ENCODE measurements around the gene DAGLB. TPM values are rescaled to one million over a fixed set of nuclear protein-coding genes. Genes with fewer than 3 reads are reported as not detected.
A peak's percentile ranks its signal among the peaks of the same experiment; 100 is the strongest.

DAGLB gene
- total and polyA plus RNA-seq, 10 of the 15 experiments (the other 5 are each of a cell fraction or from before 2014, with no cell fraction given), result 1.2 to 13.3 (median 10.1) TPM

DNA sequence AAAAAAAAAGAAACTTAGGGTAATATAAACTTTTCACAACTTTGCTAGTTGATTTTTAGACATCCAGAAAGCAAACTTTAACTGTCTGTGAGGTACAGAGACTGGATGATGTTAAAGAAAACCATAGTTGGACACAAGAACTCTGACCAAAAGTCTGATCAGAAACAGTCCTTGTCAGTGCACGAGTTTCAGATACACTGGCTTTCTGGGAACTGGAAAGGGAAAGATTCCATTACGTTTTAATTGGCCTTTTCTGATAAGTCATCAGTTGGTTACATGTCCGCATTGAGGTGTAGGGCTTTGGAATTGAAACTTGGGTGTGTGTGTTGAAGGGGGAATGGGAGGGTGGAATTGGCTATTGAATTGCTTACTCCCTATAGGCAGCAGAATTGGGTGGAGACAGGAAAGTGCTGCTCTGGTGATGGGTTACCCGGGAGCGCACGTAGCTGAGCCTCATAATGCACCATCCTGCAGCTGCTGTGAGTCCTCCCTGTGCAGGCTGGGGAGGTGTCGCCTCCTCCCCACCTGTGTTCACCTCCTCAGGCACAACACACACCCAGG is 59.9 kb downstream of the DAGLB start (continued):
- TF ChIP-seq TCF3 (IDR thresholded peaks at IDR 0.05; ENCODE audit: borderline replicate concordance, insufficient read depth, low read depth, low read length), result no peak
- TF ChIP-seq SMAD1 (IDR thresholded peaks at IDR 0.05; ENCODE audit: low read depth, partially characterized antibody), result no peak

DNA sequence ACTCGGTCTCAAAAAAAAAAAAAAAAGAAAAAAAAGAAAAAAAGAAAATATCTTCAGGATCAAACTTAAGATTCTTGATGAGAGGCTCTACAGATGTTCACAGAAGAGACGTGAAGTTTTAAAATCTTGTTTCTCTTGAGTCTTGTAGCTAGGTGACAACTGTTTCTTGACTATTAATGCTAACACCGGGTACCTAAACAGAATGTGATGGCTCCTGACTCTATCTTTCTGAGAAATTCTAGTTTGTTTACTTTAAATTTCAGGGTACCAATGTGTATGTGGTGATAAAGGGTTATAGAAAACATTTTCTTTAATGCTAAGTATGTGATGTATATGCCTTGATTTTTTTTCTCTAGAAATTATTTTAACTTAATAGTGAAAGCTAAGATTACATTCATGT is 61.0 kb downstream of the DAGLB start:
- BruUV-seq (replicated peaks), result no TSS peak
- intact Hi-C loops (cut with micrococcal nuclease; ENCODE audit: unreplicated experiment) (no loop called here), in situ Hi-C loops (cut with MboI) (no loop called here)
- no peak overlapping the region for H3K4me3 ChIP-seq
- TF ChIP-seq HDAC2 (IDR thresholded peaks at IDR 0.05) (no peak), FOS (IDR thresholded peaks at IDR 0.05; ENCODE audit: borderline replicate concordance, extremely low read depth, insufficient read length) (no peak), JUNB (IDR thresholded peaks at IDR 0.05) (0 out of 2 replicates have a peak, but pooled peaks have one; percentile 24)
- peaks cover 65% of the 10 kb centered on the region for H3K79me2 ChIP-seq (ENCODE audit: control insufficient read depth, insufficient read depth, low read length)
- H4K20me1 ChIP-seq (ENCODE audit: control insufficient read depth, insufficient read depth), result peaks cover 6% of the 10 kb centered on the region
- ChIA-PET POLR2A (interaction anchor here (0.6 to 0.7 kb wide), 5 partner anchors 10 to 324 kb away, joined by 3 to 6 read pairs (median 4); no protein-coding TSS in a partner anchor), SMC1A (ENCODE audit: uncharacterized antibody, unreplicated experiment) (interaction anchor here (0.8 to 1.1 kb wide), 3 partner anchors 9 to 61 kb away, joined by 3 read pairs; partner anchors contain the start of gene DAGLB), CTCF (no interaction called here), RAD21 (ENCODE audit: unreplicated experiment) (interaction anchor here (0.7 to 1.0 kb wide), 2 partner anchors 10 to 37 kb away, joined by 3 to 6 read pairs; no protein-coding TSS in a partner anchor)
- ATAC-seq (no peak), FAIRE-seq (no peak), DNase-seq (ENCODE audit: low read depth, low spot score) (no peak)
- 82% methylated on average over 3 of the region's 3 CpGs for WGBS (ENCODE audit: insufficient coverage, insufficient replicate concordance, low lambda C conversion rate, missing lambda C conversion rate)
- H3K4me1 ChIP-seq (ENCODE audit: control insufficient read depth, insufficient read depth, low read length), result peaks cover 15% of the 10 kb centered on the region
- no peak overlapping the region for H3K9ac ChIP-seq (ENCODE audit: control insufficient read depth, insufficient read depth, low read length)
- no peak overlapping the region for H3K4me2 ChIP-seq (ENCODE audit: control insufficient read depth, insufficient read depth)
- no peaks in the 10 kb centered on the region for H3K9me3 ChIP-seq (replicated peaks; ENCODE audit: control insufficient read depth, insufficient read depth, low read length)
- no peak overlapping the region for H2AFZ ChIP-seq (ENCODE audit: control insufficient read depth, low read depth, low read length)
- H3K27me3 ChIP-seq (replicated peaks in 1 of 2; ENCODE audit: control insufficient read depth in 2 of 2, insufficient read depth in 2 of 2, low read length in 1 of 2), result no peaks in the 10 kb centered on the region
- no peak overlapping the region for H3K27ac ChIP-seq (ENCODE audit: control insufficient read depth, insufficient read depth)
- peaks cover 6 to 19% of the 10 kb centered on the region in 2 experiments for H3K36me3 ChIP-seq (ENCODE audit: control insufficient read depth in 2 of 2, insufficient read depth in 2 of 2, low read length in 1 of 2)
